Loucy (cell line): ENCODE measurements around the gene SLC4A1.

ENCODE experiments used
- EZH2phosphoT487 ChIP-seq: fragments of 200-600 bp; IDR thresholded peaks from 2 replicates; pipeline ENCODE4 v1.6.1; 2018; ENCODE audit warnings: antibody characterized with exemption, mild to moderate bottlenecking, moderate library complexity, borderline replicate concordance
- TF ChIP-seq, protein P1 (sequence below): fragments of 200-600 bp; sonication (generic); conservative IDR thresholded peaks from 2 replicates; pipeline ENCODE4 v1.5.1; 2014; ENCODE audit warnings: mild to moderate bottlenecking, antibody characterized with exemption, low read length

DNA sequence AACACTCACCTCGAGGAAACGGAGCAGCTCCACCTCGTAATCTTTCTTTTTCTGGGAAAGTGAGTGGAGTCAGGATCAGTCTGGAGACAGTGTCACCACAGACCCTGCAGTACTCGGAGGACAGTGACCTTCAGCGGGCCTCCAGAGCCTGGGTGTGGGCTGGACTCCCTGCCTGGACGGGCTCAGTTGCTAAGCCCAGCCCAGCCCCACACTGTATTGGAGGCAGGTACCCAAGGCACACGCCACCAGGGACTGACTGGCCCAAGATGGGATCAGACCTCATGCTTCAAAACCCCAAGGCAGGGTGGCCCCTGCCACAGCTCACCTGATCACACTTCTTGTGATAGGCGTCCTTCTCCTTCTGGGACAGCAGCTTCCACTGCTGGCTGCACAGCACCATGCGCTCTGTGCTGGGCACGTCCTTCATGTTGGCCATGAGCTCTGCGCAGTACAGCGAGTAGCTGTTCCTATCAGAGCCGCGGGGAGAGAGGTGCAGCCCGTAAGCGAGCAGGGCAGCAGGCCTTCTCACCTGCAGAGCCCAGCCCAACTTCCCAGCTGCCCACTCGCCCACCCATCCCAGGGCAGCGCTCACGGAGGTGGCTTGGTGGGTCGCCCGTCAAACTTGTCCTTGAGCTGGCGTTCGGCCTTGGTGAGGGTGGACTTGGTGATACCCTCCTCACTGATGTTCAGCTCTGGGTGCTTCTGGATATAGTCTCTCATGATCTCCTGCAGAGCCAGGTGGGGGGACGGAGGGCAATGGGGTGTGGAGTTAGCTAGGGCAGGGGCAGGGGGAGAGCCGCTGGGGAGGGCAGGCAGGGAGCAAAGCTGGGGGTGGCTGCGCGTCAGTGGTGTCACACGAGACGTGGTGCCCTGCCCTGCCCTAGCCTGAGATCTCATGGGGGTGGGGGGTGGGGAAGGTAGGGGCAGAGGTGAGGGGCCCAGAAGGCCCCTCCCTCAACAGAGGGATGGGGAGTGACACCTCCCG is 56.4 kb downstream of the SLC4A1 start:
- TF ChIP-seq, protein P1, sequence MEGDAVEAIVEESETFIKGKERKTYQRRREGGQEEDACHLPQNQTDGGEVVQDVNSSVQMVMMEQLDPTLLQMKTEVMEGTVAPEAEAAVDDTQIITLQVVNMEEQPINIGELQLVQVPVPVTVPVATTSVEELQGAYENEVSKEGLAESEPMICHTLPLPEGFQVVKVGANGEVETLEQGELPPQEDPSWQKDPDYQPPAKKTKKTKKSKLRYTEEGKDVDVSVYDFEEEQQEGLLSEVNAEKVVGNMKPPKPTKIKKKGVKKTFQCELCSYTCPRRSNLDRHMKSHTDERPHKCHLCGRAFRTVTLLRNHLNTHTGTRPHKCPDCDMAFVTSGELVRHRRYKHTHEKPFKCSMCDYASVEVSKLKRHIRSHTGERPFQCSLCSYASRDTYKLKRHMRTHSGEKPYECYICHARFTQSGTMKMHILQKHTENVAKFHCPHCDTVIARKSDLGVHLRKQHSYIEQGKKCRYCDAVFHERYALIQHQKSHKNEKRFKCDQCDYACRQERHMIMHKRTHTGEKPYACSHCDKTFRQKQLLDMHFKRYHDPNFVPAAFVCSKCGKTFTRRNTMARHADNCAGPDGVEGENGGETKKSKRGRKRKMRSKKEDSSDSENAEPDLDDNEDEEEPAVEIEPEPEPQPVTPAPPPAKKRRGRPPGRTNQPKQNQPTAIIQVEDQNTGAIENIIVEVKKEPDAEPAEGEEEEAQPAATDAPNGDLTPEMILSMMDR, result no peak
- no peak for TF ChIP-seq EZH2phosphoT487
